HCT116 (cell line): ENCODE measurements around the gene ATP8B3. TPM values are rescaled to one million over a fixed set of nuclear protein-coding genes. Genes with fewer than 3 reads are reported as not detected.

ENCODE experiments used
- ATAC-seq: fragments of 200-7000 bp; cut with Tn5 transposase; 2 replicates; pipeline ENCODE4 v1.9.1; 2020; ENCODE audit warnings: mild to moderate bottlenecking, moderate library complexity
- BruUV-seq: library from RNA; stranded (reverse); fragments of 400-500 nt; replicated peaks from 2 replicates; lab custom pipeline; 2021; lab: Mats Ljungman, UMichigan
- CTCF ChIA-PET: fragments of 300-600 bp; sonication (Branson Sonifier 250); formaldehyde crosslinking; loops from one replicate; lab custom pipeline; 2021; ENCODE audit warnings: antibody characterized with exemption; lab: Charles Lee
- POLR2A ChIA-PET: fragments of 300-600, 350-600 bp; sonication (Branson Sonifier 250); formaldehyde crosslinking; loops from one replicate; lab custom pipeline; 2021; ENCODE audit warnings: antibody characterized with exemption; lab: Charles Lee
- RAD21 ChIA-PET, 2 experiments: fragments of 300-600 bp; sonication (Branson Sonifier 250); formaldehyde crosslinking; loops; one replicate each; lab custom pipeline; 2023; ENCODE audit warnings: low total read pairs in 2 of 2; ENCODE audit not compliant: uncharacterized antibody in 2 of 2, unreplicated experiment in 2 of 2, low non-redundant PET in 1 of 2; lab: Charles Lee
- DNase-seq: peaks from one replicate; pipeline ENCODE4 v3.0.0-alpha.2; 2010; ENCODE audit warnings: low read depth, low spot score
- H2AFZ ChIP-seq: fragments of 200-600 bp; shearing (Covaris generic), sonication (generic); 2 replicates; pipeline ENCODE4 v1.6.1; 2017; ENCODE audit warnings: low read depth, mixed run types, mixed read lengths, antibody characterized with exemption, low read length; ENCODE audit not compliant: poor library complexity, severe bottlenecking
- H3K27ac ChIP-seq: 2 replicates; pipeline ENCODE4 v1.5.1; 2012; ENCODE audit warnings: low read depth, low read length
- H3K27me3 ChIP-seq: fragments of 200-600 bp; sonication (generic); 2 replicates; pipeline ENCODE4 v1.6.1; 2016; ENCODE audit warnings: mixed run types, low read length, mixed read lengths; ENCODE audit not compliant: insufficient read depth
- H3K36me3 ChIP-seq, 2 experiments: fragments of 200-500 bp in 1 of 2; fragments of 200-600 bp in 1 of 2; sonication (Bioruptor generic) in 1 of 2; sonication (generic) in 1 of 2; 2 replicates each; pipeline versions ENCODE4 v1.5.1 to v1.6.1; 2014 to 2016; ENCODE audit warnings: low read length in 2 of 2, inconsistent platforms in 1 of 2, mixed read lengths in 1 of 2, mixed run types in 1 of 2; ENCODE audit not compliant: insufficient read depth in 2 of 2, control insufficient read depth in 1 of 2
- H3K4me1 ChIP-seq, 2 experiments: fragments of 200-600 bp in 1 of 2; sonication (generic) in 1 of 2; 2 replicates each; pipeline versions ENCODE4 v1.5.1 to v1.6.1; 2012 to 2017; ENCODE audit warnings: low read length in 2 of 2, inconsistent platforms in 1 of 2, mild to moderate bottlenecking in 1 of 2, mixed read lengths in 1 of 2, mixed run types in 1 of 2, moderate library complexity in 1 of 2; ENCODE audit not compliant: insufficient read depth in 2 of 2, control insufficient read depth in 1 of 2
- H3K4me2 ChIP-seq: fragments of 200-600 bp; sonication (generic); 2 replicates; pipeline ENCODE4 v1.6.1; 2017; ENCODE audit warnings: mixed run types, low read length, mixed read lengths
- H3K4me3 ChIP-seq, 2 experiments: fragments of 200-600 bp in 1 of 2; sonication (generic) in 1 of 2; replicated peaks in 1 of 2; 2 replicates each; pipeline ENCODE4 v1.5.1; 2011 to 2016; ENCODE audit warnings: low read length in 2 of 2, control low read depth in 1 of 2, low read depth in 1 of 2, mild to moderate bottlenecking in 1 of 2, mixed read lengths in 1 of 2, mixed run types in 1 of 2
- H3K79me2 ChIP-seq: fragments of 200-600 bp; sonication (generic); 2 replicates; pipeline ENCODE4 v1.6.1; 2017; ENCODE audit warnings: mild to moderate bottlenecking, mixed run types, low read length, moderate library complexity, mixed read lengths; ENCODE audit not compliant: insufficient read depth
- H3K9ac ChIP-seq: fragments of 200-600 bp; sonication (generic); 2 replicates; pipeline ENCODE4 v1.6.1; 2016; ENCODE audit warnings: low read length, mixed read lengths
- H3K9me2 ChIP-seq: fragments of 200-600 bp; sonication (generic), shearing (Covaris generic); 2 replicates; pipeline ENCODE4 v1.6.1; 2017; ENCODE audit warnings: mixed run types, mild to moderate bottlenecking, moderate library complexity; ENCODE audit not compliant: insufficient read depth
- H3K9me3 ChIP-seq, 2 experiments: fragments of 200-500 bp in 1 of 2; fragments of 200-600 bp in 1 of 2; sonication (Bioruptor generic) in 1 of 2; sonication (generic) in 1 of 2; 2 replicates each; pipeline ENCODE4 v1.6.1; 2014 to 2017; ENCODE audit warnings: low read length in 2 of 2, mixed read lengths in 2 of 2, inconsistent platforms in 1 of 2, low read depth in 1 of 2, mild to moderate bottlenecking in 1 of 2, mixed run types in 1 of 2, moderate library complexity in 1 of 2; ENCODE audit not compliant: control insufficient read depth in 1 of 2, insufficient read depth in 1 of 2
- H4K20me1 ChIP-seq: fragments of 200-600 bp; sonication (generic), shearing (Covaris generic); 2 replicates; pipeline ENCODE4 v1.6.1; 2017; ENCODE audit warnings: mixed run types, mild to moderate bottlenecking, moderate library complexity; ENCODE audit not compliant: insufficient read depth
- CEBPB ChIP-seq: IDR thresholded peaks from 2 replicates; pipeline ENCODE4 v1.6.1; 2012; ENCODE audit warnings: low read depth
- CTCF ChIP-seq, 3 experiments: fragments of 200-600 bp in 1 of 3; sonication (generic) in 1 of 3; IDR thresholded peaks in 2 of 3; conservative IDR thresholded peaks in 1 of 3; 2 replicates each; pipeline ENCODE4 v1.5.1; 2012 to 2017; ENCODE audit warnings: low read depth in 2 of 3, low read length in 2 of 3, antibody characterized with exemption in 1 of 3, borderline replicate concordance in 1 of 3, control low read depth in 1 of 3, mild to moderate bottlenecking in 1 of 3, mixed read lengths in 1 of 3, mixed run types in 1 of 3, moderate library complexity in 1 of 3; ENCODE audit not compliant: insufficient read depth in 1 of 3
- EZH2 ChIP-seq: fragments of 200-600 bp; sonication (generic); IDR thresholded peaks from 2 replicates; pipeline ENCODE4 v1.6.1; 2017; ENCODE audit warnings: antibody characterized with exemption, mixed run types
- EZH2phosphoT487 ChIP-seq: fragments of 200-600 bp; IDR thresholded peaks from 2 replicates; pipeline ENCODE4 v1.6.1; 2018; ENCODE audit warnings: antibody characterized with exemption, borderline replicate concordance
- POLR2AphosphoS5 ChIP-seq: IDR thresholded peaks from 2 replicates; pipeline ENCODE4 v1.6.1; 2011; ENCODE audit warnings: mild to moderate bottlenecking, low read depth, low read length, moderate library complexity
- REST ChIP-seq: IDR thresholded peaks from 2 replicates; pipeline ENCODE4 v1.6.1; 2012; ENCODE audit warnings: low read depth
- SIN3A ChIP-seq: IDR thresholded peaks from 2 replicates; pipeline ENCODE4 v1.6.1; 2012; ENCODE audit warnings: low read depth
- SP1 ChIP-seq: IDR thresholded peaks from 2 replicates; pipeline ENCODE4 v1.6.1; 2012; ENCODE audit warnings: low read depth
- SRF ChIP-seq: IDR thresholded peaks from 2 replicates; pipeline ENCODE4 v1.6.1; 2012; ENCODE audit warnings: low read depth
- TCF7L2 ChIP-seq: IDR thresholded peaks from 2 replicates; pipeline ENCODE4 v1.7.0; 2011; ENCODE audit warnings: borderline replicate concordance, inconsistent platforms; ENCODE audit not compliant: insufficient read depth, insufficient read length; ENCODE audit errors: extremely low read depth
- YY1 ChIP-seq: IDR thresholded peaks from 2 replicates; pipeline ENCODE4 v1.6.1; 2011; ENCODE audit warnings: low read length, low read depth, moderate library complexity, mild to moderate bottlenecking; ENCODE audit not compliant: insufficient replicate concordance; ENCODE audit errors: extremely low read depth
- ZFX ChIP-seq: fragments of 450-650 bp; IDR thresholded peaks from 2 replicates; pipeline ENCODE4 v1.6.1; 2017
- intact Hi-C: fragments of 100-400 bp; cut with micrococcal nuclease; formaldehyde crosslinking; loops from 2 replicates; pipeline ENCODE4 v1.10.0; 2022
- total RNA-seq: library from RNA; stranded (reverse); gene quantifications from one replicate; pipeline ENCODE4 v1.2.1, GENCODE V29; 2021; ENCODE audit not compliant: unreplicated experiment
- TF ChIP-seq, protein P1 (sequence below): IDR thresholded peaks from 2 replicates; pipeline ENCODE4 v1.6.1; 2011; ENCODE audit warnings: mild to moderate bottlenecking, low read length, moderate library complexity; ENCODE audit not compliant: insufficient replicate concordance; ENCODE audit errors: extremely low read depth
- TF ChIP-seq, protein P2 (sequence below): IDR thresholded peaks from 2 replicates; pipeline ENCODE4 v1.6.1; 2012

ATP8B3 gene
- total RNA-seq, 1 experiment from 2014 or later = 17.0 TPM

DNA sequence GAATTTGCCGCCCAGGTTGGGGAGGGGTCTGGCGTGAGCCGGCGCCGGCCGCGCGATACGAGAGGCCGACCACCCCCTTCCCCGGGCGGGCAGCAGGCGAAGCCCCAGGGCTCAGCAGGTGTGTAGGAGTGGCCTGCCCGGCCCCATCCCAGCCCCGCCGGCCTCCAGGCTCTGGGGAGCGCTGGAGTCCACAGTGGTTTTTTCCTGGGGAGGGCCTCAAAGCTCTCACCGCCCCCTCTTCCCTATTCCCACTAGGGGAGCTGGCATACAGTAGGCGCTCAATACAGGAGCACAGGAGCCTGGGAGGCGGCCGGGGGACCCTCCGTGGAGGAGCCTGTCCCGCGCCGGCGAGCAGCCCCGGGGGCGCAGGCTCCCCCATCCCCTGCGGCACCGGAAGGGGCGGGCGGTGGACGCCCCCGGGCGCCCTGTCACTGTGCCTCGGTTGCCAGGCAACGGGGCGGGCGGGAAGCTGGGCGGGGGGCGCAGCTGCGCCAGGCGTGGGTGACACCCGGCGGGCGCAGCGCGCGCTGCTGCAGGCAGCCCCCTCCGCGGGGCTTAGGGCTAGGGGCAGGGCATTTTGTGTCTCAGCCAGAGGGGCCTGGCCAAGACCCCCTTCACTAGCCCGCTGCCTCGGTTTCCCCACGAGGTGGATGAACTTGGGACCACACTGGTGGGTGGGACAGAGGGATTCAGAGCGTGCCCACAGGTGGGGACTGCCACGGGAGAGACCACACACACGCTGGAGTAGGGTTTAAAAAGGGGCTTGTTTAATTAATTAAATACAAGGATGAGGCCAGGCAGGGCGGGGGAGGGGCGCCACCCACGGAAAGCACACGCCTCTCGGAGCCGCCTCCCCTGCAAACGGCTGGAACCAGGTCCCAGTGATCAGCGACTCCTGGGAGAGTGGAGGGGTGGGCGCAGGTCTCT is 39.8 kb upstream of the ATP8B3 start:
- peaks cover 13% of the 10 kb centered on the region; the same call in 1 of the 2 replicates for H4K20me1 ChIP-seq
- no peaks in the 10 kb centered on the region for H3K9me3 ChIP-seq
- no peaks in the 10 kb centered on the region for H3K27me3 ChIP-seq
- peaks cover 71% of the 10 kb centered on the region for H3K79me2 ChIP-seq
- H3K9ac ChIP-seq = no peak overlapping the region
- ChIA-PET CTCF (no interaction called here), RAD21 (no interaction called here), POLR2A (no interaction called here)
- H3K4me2 ChIP-seq = peak overlapping the region; percentile 83; the same call in 1 of the 2 replicates
- BruUV-seq = no TSS peak
- intact Hi-C loops = no loop called here
- H3K9me2 ChIP-seq = no peaks in the 10 kb centered on the region
- no peak for DNase-seq
- H2AFZ ChIP-seq = no peak overlapping the region
- TF ChIP-seq CTCF (IDR thresholded peaks at IDR 0.05 in 2 of 3, conservative IDR thresholded peaks at IDR 0.05 in 1 of 3; ENCODE audit: borderline replicate concordance in 1 of 3, insufficient read depth in 1 of 3, low read depth in 2 of 3, low read length in 2 of 3) (no peak), YY1 (no peak), SP1 (no peak), SIN3A (no peak), EZH2 (no peak), SRF (no peak), REST (no peak), EZH2phosphoT487 (no peak), ZFX (no peak), CEBPB (no peak), TCF7L2 (no peak), POLR2AphosphoS5 (no peak)
- TF ChIP-seq, protein P1, sequence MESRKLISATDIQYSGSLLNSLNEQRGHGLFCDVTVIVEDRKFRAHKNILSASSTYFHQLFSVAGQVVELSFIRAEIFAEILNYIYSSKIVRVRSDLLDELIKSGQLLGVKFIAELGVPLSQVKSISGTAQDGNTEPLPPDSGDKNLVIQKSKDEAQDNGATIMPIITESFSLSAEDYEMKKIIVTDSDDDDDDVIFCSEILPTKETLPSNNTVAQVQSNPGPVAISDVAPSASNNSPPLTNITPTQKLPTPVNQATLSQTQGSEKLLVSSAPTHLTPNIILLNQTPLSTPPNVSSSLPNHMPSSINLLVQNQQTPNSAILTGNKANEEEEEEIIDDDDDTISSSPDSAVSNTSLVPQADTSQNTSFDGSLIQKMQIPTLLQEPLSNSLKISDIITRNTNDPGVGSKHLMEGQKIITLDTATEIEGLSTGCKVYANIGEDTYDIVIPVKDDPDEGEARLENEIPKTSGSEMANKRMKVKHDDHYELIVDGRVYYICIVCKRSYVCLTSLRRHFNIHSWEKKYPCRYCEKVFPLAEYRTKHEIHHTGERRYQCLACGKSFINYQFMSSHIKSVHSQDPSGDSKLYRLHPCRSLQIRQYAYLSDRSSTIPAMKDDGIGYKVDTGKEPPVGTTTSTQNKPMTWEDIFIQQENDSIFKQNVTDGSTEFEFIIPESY = no peak
- TF ChIP-seq, protein P2, sequence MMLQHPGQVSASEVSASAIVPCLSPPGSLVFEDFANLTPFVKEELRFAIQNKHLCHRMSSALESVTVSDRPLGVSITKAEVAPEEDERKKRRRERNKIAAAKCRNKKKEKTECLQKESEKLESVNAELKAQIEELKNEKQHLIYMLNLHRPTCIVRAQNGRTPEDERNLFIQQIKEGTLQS = no peak
- peaks cover 48 to 65% of the 10 kb centered on the region in 2 experiments for H3K4me1 ChIP-seq
- no peak for ATAC-seq
- no peak overlapping the region for H3K27ac ChIP-seq
- no peak overlapping the region for H3K4me3 ChIP-seq
- H3K36me3 ChIP-seq = peaks cover 0 to 7% of the 10 kb centered on the region in 2 experiments; a peak in 1 of 4 replicates
